Osteoblast (primary cell): Measurements from ENCODE around the gene SFI1. TPM values are rescaled to one million over a fixed set of nuclear protein-coding genes. Genes with fewer than 3 reads are reported as not detected.

Experiments
- DNase-seq: peaks from one replicate; pipeline ENCODE4 v3.0.0; 2011; ENCODE audit warnings: low spot score, mixed read lengths; ENCODE audit not compliant: insufficient read length; ENCODE audit errors: missing footprints
- H2AFZ ChIP-seq: 2 replicates; pipeline ENCODE4 v1.6.0; 2011; ENCODE audit warnings: mild to moderate bottlenecking, low read length
- H3K27ac ChIP-seq: 2 replicates; pipeline ENCODE4 v1.5.1; 2011; ENCODE audit warnings: mild to moderate bottlenecking, low read depth, low read length, moderate library complexity
- H3K27me3 ChIP-seq: 2 replicates; pipeline ENCODE4 v1.6.0; 2012; ENCODE audit warnings: mild to moderate bottlenecking, control low read depth, inconsistent platforms, low read length, moderate library complexity; ENCODE audit not compliant: insufficient read depth
- H3K36me3 ChIP-seq: 2 replicates; pipeline ENCODE4 v1.5.1; 2011; ENCODE audit warnings: mild to moderate bottlenecking, low read length, control low read depth, moderate library complexity; ENCODE audit not compliant: insufficient read depth
- H3K4me1 ChIP-seq: 2 replicates; pipeline ENCODE4 v1.5.1; 2011; ENCODE audit warnings: mild to moderate bottlenecking, low read length, control low read depth, moderate library complexity; ENCODE audit not compliant: insufficient read depth
- H3K4me2 ChIP-seq: 2 replicates; pipeline ENCODE4 v1.6.0; 2011; ENCODE audit warnings: mild to moderate bottlenecking, low read length; ENCODE audit not compliant: insufficient read depth
- H3K4me3 ChIP-seq: fragments of 200-600 bp; sonication (generic); 3 replicates; pipeline ENCODE4 v1.5.1; 2012; ENCODE audit warnings: mild to moderate bottlenecking, low read length, inconsistent platforms; ENCODE audit not compliant: insufficient read depth
- H3K79me2 ChIP-seq: 2 replicates; pipeline ENCODE4 v1.6.0; 2012; ENCODE audit warnings: mild to moderate bottlenecking, low read length, control low read depth, inconsistent platforms; ENCODE audit not compliant: insufficient read depth
- H3K9me3 ChIP-seq: 2 replicates; pipeline ENCODE4 v1.5.1; 2011; ENCODE audit warnings: low read depth, low read length, control low read depth
- H4K20me1 ChIP-seq: 2 replicates; pipeline ENCODE4 v1.6.0; 2012; ENCODE audit warnings: mild to moderate bottlenecking, low read length, control low read depth; ENCODE audit not compliant: insufficient read depth
- CTCF ChIP-seq: IDR thresholded peaks from 2 replicates; pipeline ENCODE4 v1.5.1; 2011; ENCODE audit warnings: mild to moderate bottlenecking, low read depth, low read length, moderate library complexity; ENCODE audit errors: extremely low read depth
- total RNA-seq: library from RNA; depleted of rRNA; stranded (reverse); fragments of >200 nt; gene quantifications from 2 replicates; pipeline ENCODE4 v1.2.3, GENCODE V29; 2012

SFI1 gene
- total RNA-seq: 16.6 and 18.3 TPM in 2 replicates

GRCh38 chr22:31496007-31496734, at the start of gene SFI1:
Gene SFI1, plus strand, starts transcription at chr22:31496536. Its CDS starts 11,749 bp downstream, at chr22:31508285.
- peak; percentile 9 for TF ChIP-seq CTCF
- H2AFZ ChIP-seq: peak within 1 kb of the TSS; percentile 99
- H3K36me3 ChIP-seq: no peaks in the 10 kb centered on the region
- H4K20me1 ChIP-seq: no peaks in the 10 kb centered on the region
- peaks cover 1% of the 10 kb centered on the region for H3K4me1 ChIP-seq
- no peaks in the 10 kb centered on the region for H3K27me3 ChIP-seq
- H3K4me3 ChIP-seq: peak within 1 kb of the TSS; percentile 98
- peaks cover 25% of the 10 kb centered on the region for H3K79me2 ChIP-seq
- peak; percentile 98 for DNase-seq
- peak within 1 kb of the TSS; percentile 62 for H3K27ac ChIP-seq
- no peaks in the 10 kb centered on the region for H3K9me3 ChIP-seq
- H3K4me2 ChIP-seq: peak within 1 kb of the TSS; percentile 77

GRCh38 chr22:31446767-31447166, 49.6 kb upstream of the SFI1 start:
- H3K4me3 ChIP-seq: no peak overlapping the region
- no peaks in the 10 kb centered on the region for H3K4me1 ChIP-seq
- no peak overlapping the region for H2AFZ ChIP-seq
- H3K36me3 ChIP-seq: peaks cover 61% of the 10 kb centered on the region
- no peaks in the 10 kb centered on the region for H3K27me3 ChIP-seq
- TF ChIP-seq CTCF: no peak
- DNase-seq: no peak
- no peak overlapping the region for H3K27ac ChIP-seq
- peaks cover 2% of the 10 kb centered on the region for H4K20me1 ChIP-seq
- no peak overlapping the region for H3K4me2 ChIP-seq
- H3K9me3 ChIP-seq: no peaks in the 10 kb centered on the region
- H3K79me2 ChIP-seq: no peaks in the 10 kb centered on the region

GRCh38 chr22:31447337-31447736, 49.0 kb upstream of the SFI1 start:
- no peak for DNase-seq
- no peak for TF ChIP-seq CTCF

GRCh38 chr22:31448382-31448781, 48.0 kb upstream of the SFI1 start:
- H2AFZ ChIP-seq: no peak overlapping the region
- no peaks in the 10 kb centered on the region for H3K79me2 ChIP-seq
- no peak overlapping the region for H3K4me3 ChIP-seq
- H3K4me2 ChIP-seq: no peak overlapping the region
- no peak for TF ChIP-seq CTCF
- H3K27ac ChIP-seq: no peak overlapping the region
- peaks cover 44% of the 10 kb centered on the region for H3K36me3 ChIP-seq
- H4K20me1 ChIP-seq: peaks cover 12% of the 10 kb centered on the region
- H3K4me1 ChIP-seq: peaks cover 8% of the 10 kb centered on the region
- DNase-seq: no peak
- no peaks in the 10 kb centered on the region for H3K27me3 ChIP-seq
- H3K9me3 ChIP-seq: no peaks in the 10 kb centered on the region

More at GRCh38 chr22:31447337-31447736, 49.0 kb upstream of the SFI1 start:
- no peak overlapping the region for H3K4me3 ChIP-seq
- no peak overlapping the region for H2AFZ ChIP-seq
- H3K9me3 ChIP-seq: no peaks in the 10 kb centered on the region
- peaks cover 55% of the 10 kb centered on the region for H3K36me3 ChIP-seq
- peaks cover 7% of the 10 kb centered on the region for H4K20me1 ChIP-seq
- no peak overlapping the region for H3K4me2 ChIP-seq
- no peaks in the 10 kb centered on the region for H3K79me2 ChIP-seq
- H3K4me1 ChIP-seq: peaks cover 6% of the 10 kb centered on the region
- no peaks in the 10 kb centered on the region for H3K27me3 ChIP-seq
- H3K27ac ChIP-seq: no peak overlapping the region
